ENCODE data around the gene ITPR2. TPM values are rescaled to one million over a fixed set of nuclear protein-coding genes. Genes with fewer than 3 reads are reported as not detected.

The ITPR2 gene
- total and polyA plus RNA-seq, 4 donors: 11.7 to 93.3 (median 35.4) TPM

DNA sequence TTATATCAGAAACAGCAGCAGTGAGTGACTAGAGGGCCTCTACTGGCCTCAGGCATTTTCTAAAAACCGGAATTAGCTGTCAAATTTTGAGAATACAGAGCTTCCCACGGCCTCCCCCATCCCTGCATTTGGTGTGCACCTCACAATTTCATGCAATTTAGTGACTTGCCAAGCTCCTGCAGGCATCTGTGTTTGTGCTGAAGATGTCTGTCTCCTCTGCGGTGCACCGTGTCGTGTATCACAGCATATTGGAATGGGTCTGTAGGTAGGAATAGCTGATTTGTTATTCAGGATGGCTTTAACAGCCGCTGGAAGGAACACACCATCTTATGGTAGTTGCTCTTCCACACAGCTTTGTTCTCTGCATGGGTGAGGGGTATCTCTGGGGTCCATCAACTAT lies 497.3 kb downstream of the ITPR2 start:
- Histone ChIP-seq H3K4me1 (ENCODE audit: control insufficient read depth in 4 of 4, insufficient read depth in 4 of 4, low read length in 3 of 4) (no peaks in the 10 kb centered on the region), H3K36me3 (ENCODE audit: control insufficient read depth in 4 of 4, insufficient read depth in 3 of 4, low read depth in 1 of 4, low read length in 3 of 4) (peaks cover 0 to 28% (median 26%) of the 10 kb centered on the region in 4 donors), H3K9ac (ENCODE audit: low read depth in 1 of 2, low read length in 2 of 2) (no peak overlapping the region), H3K27ac (ENCODE audit: low read depth in 1 of 2, low read length in 2 of 2) (no peak overlapping the region), H3K27me3 (ENCODE audit: control insufficient read depth in 4 of 4, insufficient read depth in 4 of 4, low read length in 3 of 4) (no peaks in the 10 kb centered on the region), H3K9me3 (ENCODE audit: control insufficient read depth in 4 of 4, low read length in 3 of 4) (no peaks in the 10 kb centered on the region), H3K4me3 (ENCODE audit: low read depth in 1 of 3, low read length in 3 of 3) (no peak overlapping the region)
- DNase-seq (ENCODE audit: low spot score): no peak
- 94% methylated on average over 6 of the region's 6 CpGs for WGBS
- TF ChIP-seq EGR1 (IDR thresholded peaks at IDR 0.05; ENCODE audit: low read depth in 2 of 2) (no peak), RAD21 (IDR thresholded peaks at IDR 0.05) (no peak), HNF4A (conservative IDR thresholded peaks at IDR 0.05) (no peak), RXRA (IDR thresholded peaks at IDR 0.05) (no peak), JUND (IDR thresholded peaks at IDR 0.05) (no peak), TAF1 (conservative IDR thresholded peaks at IDR 0.05) (no peak), YY1 (IDR thresholded peaks at IDR 0.05) (no peak), SP1 (IDR thresholded peaks at IDR 0.05) (no peak)
- TF ChIP-seq, protein P1, sequence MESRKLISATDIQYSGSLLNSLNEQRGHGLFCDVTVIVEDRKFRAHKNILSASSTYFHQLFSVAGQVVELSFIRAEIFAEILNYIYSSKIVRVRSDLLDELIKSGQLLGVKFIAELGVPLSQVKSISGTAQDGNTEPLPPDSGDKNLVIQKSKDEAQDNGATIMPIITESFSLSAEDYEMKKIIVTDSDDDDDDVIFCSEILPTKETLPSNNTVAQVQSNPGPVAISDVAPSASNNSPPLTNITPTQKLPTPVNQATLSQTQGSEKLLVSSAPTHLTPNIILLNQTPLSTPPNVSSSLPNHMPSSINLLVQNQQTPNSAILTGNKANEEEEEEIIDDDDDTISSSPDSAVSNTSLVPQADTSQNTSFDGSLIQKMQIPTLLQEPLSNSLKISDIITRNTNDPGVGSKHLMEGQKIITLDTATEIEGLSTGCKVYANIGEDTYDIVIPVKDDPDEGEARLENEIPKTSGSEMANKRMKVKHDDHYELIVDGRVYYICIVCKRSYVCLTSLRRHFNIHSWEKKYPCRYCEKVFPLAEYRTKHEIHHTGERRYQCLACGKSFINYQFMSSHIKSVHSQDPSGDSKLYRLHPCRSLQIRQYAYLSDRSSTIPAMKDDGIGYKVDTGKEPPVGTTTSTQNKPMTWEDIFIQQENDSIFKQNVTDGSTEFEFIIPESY (IDR thresholded peaks at IDR 0.05): no peak
- TF ChIP-seq, protein P2, sequence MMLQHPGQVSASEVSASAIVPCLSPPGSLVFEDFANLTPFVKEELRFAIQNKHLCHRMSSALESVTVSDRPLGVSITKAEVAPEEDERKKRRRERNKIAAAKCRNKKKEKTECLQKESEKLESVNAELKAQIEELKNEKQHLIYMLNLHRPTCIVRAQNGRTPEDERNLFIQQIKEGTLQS (IDR thresholded peaks at IDR 0.05): no peak

DNA sequence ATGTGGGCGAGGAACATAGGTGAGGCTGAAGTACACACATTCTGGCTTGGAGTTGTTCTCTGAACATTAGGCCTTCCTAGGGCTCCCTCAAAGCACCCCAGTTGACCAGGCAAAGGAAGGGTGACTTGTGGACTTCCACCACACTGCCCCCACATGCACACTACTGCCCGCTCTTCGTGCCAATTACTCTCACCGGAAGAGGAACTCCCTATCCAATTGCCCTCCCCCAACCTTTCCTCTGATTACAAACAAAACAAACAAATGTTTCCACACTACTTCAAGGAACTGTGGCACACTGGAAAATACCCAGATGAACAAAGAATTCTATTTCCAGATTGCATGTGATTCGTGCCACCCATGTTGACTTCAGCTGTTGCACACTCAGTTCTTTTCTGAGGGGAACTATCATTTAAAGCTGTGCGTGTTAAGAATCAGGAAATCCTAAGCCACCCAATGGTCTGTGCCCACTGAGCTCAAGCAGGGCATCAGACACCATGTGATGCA lies 498.3 kb downstream of the ITPR2 start:
- DNase-seq (ENCODE audit: low spot score): no peak
- Histone ChIP-seq H3K27ac (ENCODE audit: low read depth in 1 of 2, low read length in 2 of 2) (no peak overlapping the region), H3K27me3 (ENCODE audit: control insufficient read depth in 4 of 4, insufficient read depth in 4 of 4, low read length in 3 of 4) (no peaks in the 10 kb centered on the region), H3K4me1 (ENCODE audit: control insufficient read depth in 4 of 4, insufficient read depth in 4 of 4, low read length in 3 of 4) (no peaks in the 10 kb centered on the region), H3K36me3 (ENCODE audit: control insufficient read depth in 4 of 4, insufficient read depth in 3 of 4, low read depth in 1 of 4, low read length in 3 of 4) (peaks cover 0 to 21% (median 18%) of the 10 kb centered on the region in 4 donors), H3K9ac (ENCODE audit: low read depth in 1 of 2, low read length in 2 of 2) (no peak overlapping the region), H3K9me3 (ENCODE audit: control insufficient read depth in 4 of 4, low read length in 3 of 4) (no peaks in the 10 kb centered on the region), H3K4me3 (ENCODE audit: low read depth in 1 of 3, low read length in 3 of 3) (no peak overlapping the region)
- no peak for TF ChIP-seq YY1 (IDR thresholded peaks at IDR 0.05)
- TF ChIP-seq, protein P3, sequence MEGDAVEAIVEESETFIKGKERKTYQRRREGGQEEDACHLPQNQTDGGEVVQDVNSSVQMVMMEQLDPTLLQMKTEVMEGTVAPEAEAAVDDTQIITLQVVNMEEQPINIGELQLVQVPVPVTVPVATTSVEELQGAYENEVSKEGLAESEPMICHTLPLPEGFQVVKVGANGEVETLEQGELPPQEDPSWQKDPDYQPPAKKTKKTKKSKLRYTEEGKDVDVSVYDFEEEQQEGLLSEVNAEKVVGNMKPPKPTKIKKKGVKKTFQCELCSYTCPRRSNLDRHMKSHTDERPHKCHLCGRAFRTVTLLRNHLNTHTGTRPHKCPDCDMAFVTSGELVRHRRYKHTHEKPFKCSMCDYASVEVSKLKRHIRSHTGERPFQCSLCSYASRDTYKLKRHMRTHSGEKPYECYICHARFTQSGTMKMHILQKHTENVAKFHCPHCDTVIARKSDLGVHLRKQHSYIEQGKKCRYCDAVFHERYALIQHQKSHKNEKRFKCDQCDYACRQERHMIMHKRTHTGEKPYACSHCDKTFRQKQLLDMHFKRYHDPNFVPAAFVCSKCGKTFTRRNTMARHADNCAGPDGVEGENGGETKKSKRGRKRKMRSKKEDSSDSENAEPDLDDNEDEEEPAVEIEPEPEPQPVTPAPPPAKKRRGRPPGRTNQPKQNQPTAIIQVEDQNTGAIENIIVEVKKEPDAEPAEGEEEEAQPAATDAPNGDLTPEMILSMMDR (IDR thresholded peaks at IDR 0.05; ENCODE audit: low read depth, low read length, missing input control): no peak
- TF ChIP-seq FOXA2 (IDR thresholded peaks at IDR 0.05): no peak
- TF ChIP-seq RAD21 (IDR thresholded peaks at IDR 0.05): no peak
- TF ChIP-seq, protein P1 (IDR thresholded peaks at IDR 0.05): no peak
- TF ChIP-seq HNF4A (conservative IDR thresholded peaks at IDR 0.05): no peak
- TF ChIP-seq RXRA (IDR thresholded peaks at IDR 0.05): peak in 1 of 2 donors; percentile 11
- TF ChIP-seq GABPA (IDR thresholded peaks at IDR 0.05 in 1 of 2, conservative IDR thresholded peaks at IDR 0.05 in 1 of 2): no peak
- no peak for TF ChIP-seq TAF1 (conservative IDR thresholded peaks at IDR 0.05)
- TF ChIP-seq, protein P2 (IDR thresholded peaks at IDR 0.05): no peak
- TF ChIP-seq SP1 (IDR thresholded peaks at IDR 0.05): peak; percentile 15
- TF ChIP-seq EGR1 (IDR thresholded peaks at IDR 0.05; ENCODE audit: low read depth in 2 of 2): no peak
- TF ChIP-seq, protein P4, sequence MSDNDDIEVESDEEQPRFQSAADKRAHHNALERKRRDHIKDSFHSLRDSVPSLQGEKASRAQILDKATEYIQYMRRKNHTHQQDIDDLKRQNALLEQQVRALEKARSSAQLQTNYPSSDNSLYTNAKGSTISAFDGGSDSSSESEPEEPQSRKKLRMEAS (IDR thresholded peaks at IDR 0.05): peak; percentile 41
- TF ChIP-seq HNF4G (IDR thresholded peaks at IDR 0.05): no peak
- TF ChIP-seq, protein P5, sequence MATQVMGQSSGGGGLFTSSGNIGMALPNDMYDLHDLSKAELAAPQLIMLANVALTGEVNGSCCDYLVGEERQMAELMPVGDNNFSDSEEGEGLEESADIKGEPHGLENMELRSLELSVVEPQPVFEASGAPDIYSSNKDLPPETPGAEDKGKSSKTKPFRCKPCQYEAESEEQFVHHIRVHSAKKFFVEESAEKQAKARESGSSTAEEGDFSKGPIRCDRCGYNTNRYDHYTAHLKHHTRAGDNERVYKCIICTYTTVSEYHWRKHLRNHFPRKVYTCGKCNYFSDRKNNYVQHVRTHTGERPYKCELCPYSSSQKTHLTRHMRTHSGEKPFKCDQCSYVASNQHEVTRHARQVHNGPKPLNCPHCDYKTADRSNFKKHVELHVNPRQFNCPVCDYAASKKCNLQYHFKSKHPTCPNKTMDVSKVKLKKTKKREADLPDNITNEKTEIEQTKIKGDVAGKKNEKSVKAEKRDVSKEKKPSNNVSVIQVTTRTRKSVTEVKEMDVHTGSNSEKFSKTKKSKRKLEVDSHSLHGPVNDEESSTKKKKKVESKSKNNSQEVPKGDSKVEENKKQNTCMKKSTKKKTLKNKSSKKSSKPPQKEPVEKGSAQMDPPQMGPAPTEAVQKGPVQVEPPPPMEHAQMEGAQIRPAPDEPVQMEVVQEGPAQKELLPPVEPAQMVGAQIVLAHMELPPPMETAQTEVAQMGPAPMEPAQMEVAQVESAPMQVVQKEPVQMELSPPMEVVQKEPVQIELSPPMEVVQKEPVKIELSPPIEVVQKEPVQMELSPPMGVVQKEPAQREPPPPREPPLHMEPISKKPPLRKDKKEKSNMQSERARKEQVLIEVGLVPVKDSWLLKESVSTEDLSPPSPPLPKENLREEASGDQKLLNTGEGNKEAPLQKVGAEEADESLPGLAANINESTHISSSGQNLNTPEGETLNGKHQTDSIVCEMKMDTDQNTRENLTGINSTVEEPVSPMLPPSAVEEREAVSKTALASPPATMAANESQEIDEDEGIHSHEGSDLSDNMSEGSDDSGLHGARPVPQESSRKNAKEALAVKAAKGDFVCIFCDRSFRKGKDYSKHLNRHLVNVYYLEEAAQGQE (IDR thresholded peaks at IDR 0.05): no peak
- WGBS: 67% methylated on average over 6 of the region's 6 CpGs
